Stimulated activated naive CD4-positive, alpha-beta T cell treated with Interleukin-2 at 50 U/mL for 16 hours (primary cell): Measurements from ENCODE around the gene LIN52.
"Not testable (repeated sequence)": the region's sequence is repeated elsewhere in the genome, so short reads cannot be mapped to it uniquely, and the experiment has no call there.

ENCODE experiments used
- DNase-seq: peaks from one replicate; lab custom pipeline; 2025; lab: John Stamatoyannopoulos, UW

Gene LIN52

GRCh38 chr14:74109369-74109768, 24.6 kb downstream of the LIN52 start:
- DNase-seq: no peak

- DNase-seq: not testable (repeated sequence)
These were observed 26.9 kb downstream of the LIN52 start for GRCh38 chr14:74111395-74112216.

- DNase-seq: not testable (repeated sequence)
These were observed 40.7 kb downstream of the LIN52 start for GRCh38 chr14:74125487-74125886.

GRCh38 chr14:74126315-74127013, 41.7 kb downstream of the LIN52 start:
- DNase-seq: no peak

- DNase-seq: no peak
These were observed 42.9 kb downstream of the LIN52 start for GRCh38 chr14:74127634-74128033.

- DNase-seq: no peak
These were observed 49.2 kb downstream of the LIN52 start for GRCh38 chr14:74133833-74134481.

GRCh38 chr14:74134484-74134883, 49.7 kb downstream of the LIN52 start:
- no peak for DNase-seq

GRCh38 chr14:74135426-74135825, 50.7 kb downstream of the LIN52 start:
- no peak for DNase-seq

- no peak for DNase-seq
These were observed 55.7 kb downstream of the LIN52 start for GRCh38 chr14:74140374-74140850.

- no peak for DNase-seq
These were observed 56.9 kb downstream of the LIN52 start for GRCh38 chr14:74141703-74142102.

GRCh38 chr14:74142523-74142922, 57.8 kb downstream of the LIN52 start:
- no peak for DNase-seq

- no peak for DNase-seq
These were observed 60.0 kb downstream of the LIN52 start for GRCh38 chr14:74144789-74145188.

- DNase-seq: no peak
These were observed 62.8 kb downstream of the LIN52 start for GRCh38 chr14:74147571-74147970.

GRCh38 chr14:74148705-74149104, 63.9 kb downstream of the LIN52 start:
- no peak for DNase-seq

- no peak for DNase-seq
These were observed 70.5 kb downstream of the LIN52 start for GRCh38 chr14:74155287-74155686.

- no peak for DNase-seq
These were observed 71.0 kb downstream of the LIN52 start for GRCh38 chr14:74155749-74156148.

GRCh38 chr14:74160763-74161162, 76.0 kb downstream of the LIN52 start:
- DNase-seq: no peak

- no peak for DNase-seq
These were observed 76.9 kb downstream of the LIN52 start for GRCh38 chr14:74161526-74162158.

GRCh38 chr14:74169906-74170305, 85.2 kb downstream of the LIN52 start:
- DNase-seq: no peak

GRCh38 chr14:74176400-74176793, 91.6 kb downstream of the LIN52 start:
- DNase-seq: no peak

- no peak for DNase-seq
These were observed 95.1 kb downstream of the LIN52 start for GRCh38 chr14:74179856-74180255.

- no peak for DNase-seq
These were observed 106.3 kb downstream of the LIN52 start for GRCh38 chr14:74190927-74191575.
